Activated CD4-positive, alpha-beta T cell treated with anti-CD3 and anti-CD28 coated beads, Interleukin-2, amount 10 ng/mL, durations not matched to agents 24 days and 14 days (primary cell): ENCODE results near the gene PROX1. TPM values are rescaled to one million over a fixed set of nuclear protein-coding genes. Genes with fewer than 3 reads are reported as not detected.
A peak's percentile ranks its signal among the peaks of the same experiment; 100 is the strongest.

Experiments used
- DNase-seq: peaks from one replicate; pipeline ENCODE4 v3.0.0; 2022
- H3K27ac Mint-ChIP-seq: one replicate; pipeline ENCODE4 v1.8.0; 2022; ENCODE audit warnings: mild to moderate bottlenecking, mixed read lengths
- H3K27me3 Mint-ChIP-seq: one replicate; pipeline ENCODE4 v1.8.0; 2022; ENCODE audit warnings: mixed read lengths
- H3K36me3 Mint-ChIP-seq: one replicate; pipeline ENCODE4 v1.8.0; 2022; ENCODE audit warnings: low read depth, mild to moderate bottlenecking, mixed read lengths
- H3K4me1 Mint-ChIP-seq: one replicate; pipeline ENCODE4 v1.8.0; 2021; ENCODE audit warnings: mixed read lengths
- H3K4me3 Mint-ChIP-seq: one replicate; pipeline ENCODE4 v1.8.0; 2022; ENCODE audit warnings: mild to moderate bottlenecking, moderate library complexity, mixed read lengths
- H3K9me3 Mint-ChIP-seq: one replicate; pipeline ENCODE4 v1.8.0; 2021; ENCODE audit warnings: mixed read lengths
- intact Hi-C: fragments of 100-400 bp; cut with micrococcal nuclease; formaldehyde crosslinking; loops from one replicate; pipeline ENCODE4 v1.15.1; 2023
- total RNA-seq: library from RNA; stranded (reverse); gene quantifications from 2 replicates; pipeline ENCODE4 v1.2.3, GENCODE V29; 2022

The PROX1 gene
- total RNA-seq, 1 donor from 2014 or later = not detected

GRCh38 chr1:214013614-214014377 is 26.0 kb downstream of the PROX1 start:
- no peaks in the 10 kb centered on the region for H3K9me3 Mint-ChIP-seq
- no peaks in the 10 kb centered on the region for H3K36me3 Mint-ChIP-seq
- H3K27ac Mint-ChIP-seq = no peak overlapping the region
- no peaks in the 10 kb centered on the region for H3K4me1 Mint-ChIP-seq
- no peak for DNase-seq
- no peak overlapping the region for H3K4me3 Mint-ChIP-seq
- H3K27me3 Mint-ChIP-seq = peaks cover 4% of the 10 kb centered on the region
- intact Hi-C loops = no loop called here

- Mint-ChIP-seq H3K36me3 (no peaks in the 10 kb centered on the region), H3K27ac (no peak overlapping the region), H3K27me3 (peaks cover 4% of the 10 kb centered on the region), H3K4me1 (no peaks in the 10 kb centered on the region), H3K4me3 (no peak overlapping the region), H3K9me3 (no peaks in the 10 kb centered on the region)
- intact Hi-C loops = no loop called here
- no peak for DNase-seq
Measured at GRCh38 chr1:214014730-214015129, 27.0 kb downstream of the PROX1 start.

GRCh38 chr1:214017191-214017982 is 29.6 kb downstream of the PROX1 start:
- peaks cover 4% of the 10 kb centered on the region for H3K27me3 Mint-ChIP-seq
- H3K27ac Mint-ChIP-seq = no peak overlapping the region
- intact Hi-C loops = no loop called here

GRCh38 chr1:214018386-214019268 is 30.9 kb downstream of the PROX1 start:
- Mint-ChIP-seq H3K27ac (no peak overlapping the region), H3K4me1 (no peaks in the 10 kb centered on the region), H3K4me3 (no peak overlapping the region), H3K27me3 (peaks cover 2% of the 10 kb centered on the region), H3K9me3 (no peaks in the 10 kb centered on the region), H3K36me3 (no peaks in the 10 kb centered on the region)
- intact Hi-C loops = no loop called here
- peak; percentile 59 for DNase-seq

More at GRCh38 chr1:214017191-214017982, 29.6 kb downstream of the PROX1 start:
- no peaks in the 10 kb centered on the region for H3K36me3 Mint-ChIP-seq
- DNase-seq = no peak
- H3K4me1 Mint-ChIP-seq = no peaks in the 10 kb centered on the region
- no peak overlapping the region for H3K4me3 Mint-ChIP-seq
- H3K9me3 Mint-ChIP-seq = no peaks in the 10 kb centered on the region

- no peak for DNase-seq
- Mint-ChIP-seq H3K4me1 (no peaks in the 10 kb centered on the region), H3K27me3 (peaks cover 2% of the 10 kb centered on the region), H3K9me3 (no peaks in the 10 kb centered on the region), H3K36me3 (no peaks in the 10 kb centered on the region), H3K27ac (no peak overlapping the region), H3K4me3 (no peak overlapping the region)
- intact Hi-C loops = no loop called here
Measured at GRCh38 chr1:214019499-214019898, 31.7 kb downstream of the PROX1 start.

- no peak overlapping the region for H3K4me3 Mint-ChIP-seq
- H3K9me3 Mint-ChIP-seq = no peaks in the 10 kb centered on the region
- no peaks in the 10 kb centered on the region for H3K36me3 Mint-ChIP-seq
- intact Hi-C loops = no loop called here
- H3K27me3 Mint-ChIP-seq = peaks cover 2% of the 10 kb centered on the region
- DNase-seq = no peak
- no peaks in the 10 kb centered on the region for H3K4me1 Mint-ChIP-seq
- H3K27ac Mint-ChIP-seq = no peak overlapping the region
Measured at GRCh38 chr1:214021321-214021720, 33.5 kb downstream of the PROX1 start.

- Mint-ChIP-seq H3K27me3 (peaks cover 6% of the 10 kb centered on the region), H3K27ac (no peak overlapping the region), H3K36me3 (no peaks in the 10 kb centered on the region), H3K4me1 (no peaks in the 10 kb centered on the region), H3K4me3 (no peak overlapping the region), H3K9me3 (no peaks in the 10 kb centered on the region)
- no peak for DNase-seq
- intact Hi-C loops = no loop called here
Measured at GRCh38 chr1:214022229-214022791, 34.5 kb downstream of the PROX1 start.

GRCh38 chr1:214022810-214023425 is 35.1 kb downstream of the PROX1 start:
- H3K27ac Mint-ChIP-seq = no peak overlapping the region
- no peaks in the 10 kb centered on the region for H3K4me1 Mint-ChIP-seq
- H3K9me3 Mint-ChIP-seq = no peaks in the 10 kb centered on the region
- no peak overlapping the region for H3K4me3 Mint-ChIP-seq
- H3K36me3 Mint-ChIP-seq = no peaks in the 10 kb centered on the region
- H3K27me3 Mint-ChIP-seq = peaks cover 6% of the 10 kb centered on the region
- intact Hi-C loops = no loop called here
- DNase-seq = no peak

- peaks cover 15% of the 10 kb centered on the region for H3K27me3 Mint-ChIP-seq
- H3K27ac Mint-ChIP-seq = no peak overlapping the region
- intact Hi-C loops = no loop called here
- H3K4me3 Mint-ChIP-seq = no peak overlapping the region
- no peaks in the 10 kb centered on the region for H3K36me3 Mint-ChIP-seq
- H3K9me3 Mint-ChIP-seq = no peaks in the 10 kb centered on the region
- DNase-seq = no peak
- no peaks in the 10 kb centered on the region for H3K4me1 Mint-ChIP-seq
Measured at GRCh38 chr1:214026985-214027384, 39.2 kb downstream of the PROX1 start.

- H3K4me3 Mint-ChIP-seq = no peak overlapping the region
- H3K27me3 Mint-ChIP-seq = peaks cover 15% of the 10 kb centered on the region
- intact Hi-C loops = no loop called here
- H3K27ac Mint-ChIP-seq = no peak overlapping the region
- no peaks in the 10 kb centered on the region for H3K9me3 Mint-ChIP-seq
- H3K36me3 Mint-ChIP-seq = no peaks in the 10 kb centered on the region
- no peak for DNase-seq
- no peaks in the 10 kb centered on the region for H3K4me1 Mint-ChIP-seq
Measured at GRCh38 chr1:214027498-214027897, 39.7 kb downstream of the PROX1 start.

GRCh38 chr1:214028095-214028494 is 40.3 kb downstream of the PROX1 start:
- H3K27ac Mint-ChIP-seq = no peak overlapping the region
- intact Hi-C loops = no loop called here
- H3K36me3 Mint-ChIP-seq = no peaks in the 10 kb centered on the region
- peaks cover 18% of the 10 kb centered on the region for H3K27me3 Mint-ChIP-seq
- no peak overlapping the region for H3K4me3 Mint-ChIP-seq
- no peaks in the 10 kb centered on the region for H3K4me1 Mint-ChIP-seq
- DNase-seq = no peak
- H3K9me3 Mint-ChIP-seq = no peaks in the 10 kb centered on the region

GRCh38 chr1:214028649-214029406 is 41.1 kb downstream of the PROX1 start:
- H3K4me1 Mint-ChIP-seq = no peaks in the 10 kb centered on the region
- no peaks in the 10 kb centered on the region for H3K9me3 Mint-ChIP-seq
- no peak overlapping the region for H3K4me3 Mint-ChIP-seq
- H3K27ac Mint-ChIP-seq = no peak overlapping the region
- peaks cover 18% of the 10 kb centered on the region for H3K27me3 Mint-ChIP-seq
- intact Hi-C loops = no loop called here
- H3K36me3 Mint-ChIP-seq = no peaks in the 10 kb centered on the region
- no peak for DNase-seq

GRCh38 chr1:214029796-214030195 is 42.0 kb downstream of the PROX1 start:
- intact Hi-C loops = no loop called here
- no peaks in the 10 kb centered on the region for H3K36me3 Mint-ChIP-seq
- H3K4me1 Mint-ChIP-seq = no peaks in the 10 kb centered on the region
- no peak overlapping the region for H3K27ac Mint-ChIP-seq
- DNase-seq = no peak
- peaks cover 18% of the 10 kb centered on the region for H3K27me3 Mint-ChIP-seq
- no peaks in the 10 kb centered on the region for H3K9me3 Mint-ChIP-seq
- H3K4me3 Mint-ChIP-seq = no peak overlapping the region
